Stimulated activated CD8-positive, alpha-beta memory T cell treated with anti-CD3 and anti-CD28 coated beads, Interleukin-15, amount 100 ng/mL, for 1 hour (primary cell): ENCODE data around the gene ROGDI.
A peak's percentile ranks its signal among the peaks of the same experiment; 100 is the strongest.

Experiments used
- DNase-seq: peaks from one replicate; pipeline ENCODE4 v3.0.0-alpha.2; 2020; ENCODE audit warnings: low read depth

ROGDI gene, protein sequence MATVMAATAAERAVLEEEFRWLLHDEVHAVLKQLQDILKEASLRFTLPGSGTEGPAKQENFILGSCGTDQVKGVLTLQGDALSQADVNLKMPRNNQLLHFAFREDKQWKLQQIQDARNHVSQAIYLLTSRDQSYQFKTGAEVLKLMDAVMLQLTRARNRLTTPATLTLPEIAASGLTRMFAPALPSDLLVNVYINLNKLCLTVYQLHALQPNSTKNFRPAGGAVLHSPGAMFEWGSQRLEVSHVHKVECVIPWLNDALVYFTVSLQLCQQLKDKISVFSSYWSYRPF

DNA sequence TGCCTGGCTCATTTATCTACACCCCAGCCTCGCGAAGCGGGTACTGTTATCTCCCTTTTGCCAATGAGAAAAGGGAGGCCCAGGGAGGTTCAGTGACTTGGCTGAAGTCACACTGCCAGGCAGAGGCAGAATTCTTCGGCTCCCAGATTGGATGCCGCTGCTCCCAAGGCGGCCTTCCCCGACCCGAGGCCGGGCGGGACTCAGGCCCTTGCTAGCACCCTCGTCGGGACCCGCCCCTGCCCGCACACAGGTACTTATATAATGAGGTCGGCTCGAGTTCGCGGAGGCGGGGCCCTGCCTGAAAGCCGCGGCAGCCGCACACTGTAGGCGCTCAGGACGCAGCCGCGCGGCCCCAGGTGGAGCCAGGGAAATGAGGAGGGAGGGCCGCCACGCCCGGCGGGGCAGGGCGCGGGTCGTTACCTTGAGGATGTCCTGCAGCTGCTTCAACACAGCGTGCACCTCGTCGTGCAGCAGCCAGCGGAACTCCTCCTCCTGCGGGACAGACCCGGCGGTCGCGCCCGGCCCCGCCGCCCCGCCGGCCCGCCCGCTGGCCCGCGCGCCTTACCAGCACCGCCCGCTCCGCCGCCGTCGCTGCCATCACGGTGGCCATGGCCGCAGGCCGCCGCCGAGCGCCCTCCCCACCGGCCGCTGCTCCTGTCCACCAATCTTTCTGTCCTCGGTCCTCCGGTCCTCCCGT is at the start of gene ROGDI:
Gene ROGDI (minus strand): TSS at position 672 of the 697 bp plus-strand sequence. CDS start 62 bp downstream, at position 610.
- peak; percentile 43 for DNase-seq

DNA sequence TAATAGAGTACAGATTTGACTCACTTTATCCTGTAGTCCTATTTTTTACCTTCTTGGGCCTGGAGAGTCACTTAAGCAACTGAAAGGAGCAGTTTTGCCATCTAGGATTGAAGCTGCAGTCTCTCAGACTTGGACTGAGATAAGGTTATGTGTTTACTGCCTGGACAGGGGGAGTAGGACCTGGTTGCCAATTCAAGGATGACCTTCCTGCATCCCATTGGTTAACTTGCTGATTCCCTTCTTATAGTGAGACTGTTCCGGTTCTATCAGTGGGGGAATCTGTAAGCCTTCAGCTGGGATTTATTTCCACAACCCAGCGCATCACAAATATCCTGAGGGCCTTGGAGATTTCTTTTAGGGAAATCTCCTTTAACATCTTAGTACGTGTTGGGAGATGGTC is 47.8 kb upstream of the ROGDI start:
- DNase-seq = no peak

DNA sequence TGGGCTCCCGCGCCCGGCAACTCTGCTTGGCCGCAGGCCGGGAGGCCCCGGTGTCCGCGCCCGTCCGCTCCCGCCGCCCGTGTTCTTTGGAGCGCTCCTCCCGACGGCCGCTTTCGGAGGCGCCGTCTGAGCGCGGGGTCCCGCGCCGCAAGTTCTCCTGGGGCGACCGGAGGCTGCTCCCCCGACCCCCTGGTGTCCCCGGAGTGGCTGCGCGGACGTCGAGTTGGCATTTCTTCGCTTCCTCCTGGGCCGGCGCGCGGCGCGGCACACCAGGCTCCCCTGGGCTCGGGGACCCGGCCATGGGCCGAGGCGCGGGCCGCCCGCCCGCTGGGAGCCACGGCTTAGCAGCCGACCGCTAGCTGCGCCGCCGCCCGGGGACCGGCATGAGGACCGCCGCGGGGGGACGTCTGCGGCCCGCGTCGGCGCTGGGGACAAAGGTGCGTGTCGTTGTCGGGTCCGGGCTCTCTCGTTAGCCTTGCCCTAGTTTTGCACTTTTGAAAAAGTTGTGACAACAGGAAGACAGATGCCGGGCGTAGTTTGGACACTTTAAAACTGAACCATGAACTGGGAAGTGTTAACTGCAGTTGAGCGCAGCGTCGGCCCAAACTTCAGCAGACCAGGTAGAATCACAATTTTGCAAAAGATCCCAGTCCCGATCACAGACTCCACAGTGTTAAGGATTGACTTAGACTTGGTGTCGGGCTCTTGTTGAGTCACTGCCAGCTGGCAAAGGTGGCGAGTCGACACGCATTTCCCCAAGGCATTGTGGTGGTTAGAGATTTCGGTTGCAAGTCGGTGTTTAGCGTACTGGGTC is 45.5 kb upstream of the ROGDI start:
- DNase-seq = no peak

DNA sequence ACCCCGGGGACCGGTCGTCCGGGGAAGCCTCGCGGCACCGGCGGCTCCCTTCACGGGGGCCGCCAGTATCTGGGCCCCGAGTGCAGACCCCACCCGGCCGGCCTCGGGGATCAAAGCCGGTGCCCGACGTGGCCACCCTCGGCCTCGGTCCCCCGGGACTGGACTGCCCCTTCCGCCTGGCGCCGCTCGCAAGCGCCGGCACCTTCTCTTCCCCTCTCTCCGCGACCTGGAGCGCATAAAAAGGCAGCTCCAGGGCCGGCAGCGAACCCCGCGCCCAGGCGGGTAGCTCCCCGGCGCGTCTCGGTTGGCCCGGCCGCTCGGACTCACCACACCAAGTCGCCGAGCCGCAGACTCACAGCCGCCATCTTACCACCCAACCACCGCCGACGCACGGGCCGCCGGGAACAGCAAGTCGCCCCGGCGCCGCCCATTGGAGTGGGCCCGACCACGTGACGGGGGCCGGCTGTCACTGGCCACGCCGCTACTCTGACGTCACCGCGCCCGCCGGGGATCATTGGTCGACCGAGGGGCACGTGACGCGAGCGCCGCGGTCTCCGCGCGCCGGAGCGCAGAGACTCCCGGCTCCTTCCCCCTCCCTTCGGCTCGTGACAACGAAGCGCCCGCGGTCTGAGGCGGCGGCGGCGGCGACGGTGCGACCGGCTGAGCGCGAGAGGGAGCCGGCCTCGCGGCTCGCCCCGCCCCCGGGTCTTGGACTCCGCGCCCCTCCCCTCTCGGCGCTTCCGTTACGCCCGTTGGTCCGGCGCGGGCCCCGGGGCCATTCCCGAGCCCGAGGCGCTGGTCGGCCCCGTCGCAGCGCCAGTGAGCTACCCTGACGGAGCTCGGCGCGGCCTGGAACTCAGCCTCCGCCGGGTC is 44.7 kb upstream of the ROGDI start, which contains the start of the genes GLYR1 and UBN1:
Gene GLYR1 (minus strand): TSS at position 388 of the 873 bp plus-strand sequence. CDS start 23 bp downstream, at position 365.
Gene UBN1 (plus strand): TSS at position 581 of the 873 bp plus-strand sequence. CDS start 5,437 bp downstream, outside the sequence.
- peak; percentile 99 for DNase-seq

DNA sequence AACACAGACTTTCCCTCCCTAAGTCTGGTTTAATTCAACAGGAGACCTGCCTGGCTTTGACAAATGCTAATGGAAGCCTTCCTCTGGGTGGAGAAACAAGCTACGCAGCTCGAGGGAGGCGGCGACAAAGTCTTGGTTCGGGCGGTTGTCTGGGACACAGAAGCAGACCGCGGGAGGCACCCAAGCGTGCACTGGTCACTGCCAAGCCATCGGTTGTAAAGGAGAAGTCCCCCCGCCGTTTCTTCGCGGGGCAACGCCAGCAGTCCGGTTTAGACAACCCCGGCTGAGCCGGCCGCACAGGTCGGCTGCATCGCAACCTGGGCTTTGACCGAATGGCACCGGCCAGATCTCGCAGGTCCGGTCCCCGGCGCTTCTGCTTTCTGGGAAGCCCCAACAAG is 44.1 kb upstream of the ROGDI start:
- DNase-seq = no peak

DNA sequence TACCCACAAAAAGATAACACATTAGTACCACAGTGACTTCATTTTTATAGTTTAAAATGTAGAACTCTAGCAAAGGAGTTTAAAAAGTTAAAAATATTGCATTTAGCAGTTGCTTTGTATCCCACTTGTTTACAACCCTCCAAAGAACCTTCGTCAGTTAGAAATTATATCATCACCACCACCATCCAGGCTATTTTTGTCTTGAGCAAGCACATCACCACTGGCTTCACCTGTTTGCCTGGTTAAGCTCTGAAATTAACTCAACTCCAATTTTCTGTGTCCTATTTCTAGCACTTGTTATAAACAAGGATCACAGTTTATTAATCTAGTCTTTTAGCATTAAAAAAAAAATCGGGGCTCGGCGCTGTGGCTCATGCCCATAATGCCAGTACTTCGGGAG is 38.6 kb upstream of the ROGDI start:
- no peak for DNase-seq

DNA sequence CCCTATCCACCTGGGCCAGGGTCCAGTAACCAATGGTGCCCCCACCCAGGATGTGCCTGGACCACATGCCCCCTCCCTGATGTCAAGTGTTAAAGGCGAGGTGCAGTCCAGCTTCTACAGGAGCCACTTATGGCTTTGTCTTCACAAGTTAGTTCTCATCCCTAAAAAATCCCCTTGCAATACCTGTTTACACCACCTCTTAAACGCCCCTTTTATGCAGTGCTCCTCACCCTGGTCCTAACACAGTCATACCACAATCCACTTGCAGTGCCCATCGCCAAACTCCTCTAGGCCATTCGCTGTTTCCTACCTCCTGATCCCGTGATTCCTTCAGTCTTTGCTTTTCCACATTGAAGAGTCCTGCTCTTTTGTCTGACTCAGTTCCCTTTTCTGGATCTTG is 37.5 kb upstream of the ROGDI start:
- no peak for DNase-seq

DNA sequence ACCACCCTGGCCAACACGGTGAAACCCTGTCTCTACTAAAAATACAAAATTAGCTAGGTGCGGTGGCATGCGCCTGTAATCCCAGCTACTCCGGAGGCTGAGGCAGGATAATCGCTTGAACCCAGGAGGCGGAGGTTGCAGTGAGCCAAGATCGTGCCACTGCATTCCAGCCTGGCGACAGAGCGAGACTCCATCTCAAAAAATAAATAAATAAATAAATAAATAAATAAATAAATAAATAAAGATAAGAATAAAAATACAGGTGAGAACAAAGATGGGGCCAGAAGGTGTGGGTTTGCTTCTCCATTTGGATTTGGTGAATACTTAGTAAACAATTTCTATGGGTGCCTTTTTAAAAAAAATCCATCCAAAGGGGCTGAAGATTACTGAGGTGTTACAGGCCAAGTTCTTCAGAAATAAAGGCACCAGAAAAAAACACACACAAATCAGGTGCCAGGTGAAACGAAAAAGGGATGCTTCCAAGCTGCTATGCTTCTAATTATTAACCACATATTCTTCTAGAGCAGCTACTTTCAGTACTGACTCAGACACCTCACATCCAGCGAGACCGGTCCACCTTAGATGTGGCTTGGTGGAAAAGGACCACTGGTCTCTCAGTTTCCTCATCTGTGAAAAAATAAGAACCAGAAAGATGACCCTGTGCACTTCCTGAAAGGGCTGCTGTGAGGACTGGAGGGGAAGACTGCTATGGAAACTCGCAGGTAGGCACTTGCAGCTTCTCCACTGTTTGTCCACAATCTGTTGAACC is 35.5 kb upstream of the ROGDI start:
- DNase-seq = no peak

DNA sequence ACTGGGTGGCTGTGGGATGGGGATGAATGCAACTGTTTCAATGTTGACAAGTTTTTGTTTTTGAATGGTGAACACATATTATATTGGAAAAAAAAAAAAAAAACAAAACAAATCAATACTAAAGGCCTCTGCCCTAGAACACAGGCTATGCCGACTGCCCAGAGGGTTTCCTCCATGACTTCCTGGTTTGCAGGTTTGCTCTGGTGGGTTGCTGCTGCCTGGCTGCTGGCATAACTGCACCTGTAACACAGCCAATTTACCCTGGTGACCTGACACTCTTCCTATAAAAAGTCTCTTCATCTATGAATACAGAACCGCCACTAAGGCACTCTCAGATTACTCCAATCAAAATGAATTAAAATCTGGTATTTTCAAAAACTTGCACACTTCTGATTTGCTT is 34.3 kb upstream of the ROGDI start:
- no peak for DNase-seq

DNA sequence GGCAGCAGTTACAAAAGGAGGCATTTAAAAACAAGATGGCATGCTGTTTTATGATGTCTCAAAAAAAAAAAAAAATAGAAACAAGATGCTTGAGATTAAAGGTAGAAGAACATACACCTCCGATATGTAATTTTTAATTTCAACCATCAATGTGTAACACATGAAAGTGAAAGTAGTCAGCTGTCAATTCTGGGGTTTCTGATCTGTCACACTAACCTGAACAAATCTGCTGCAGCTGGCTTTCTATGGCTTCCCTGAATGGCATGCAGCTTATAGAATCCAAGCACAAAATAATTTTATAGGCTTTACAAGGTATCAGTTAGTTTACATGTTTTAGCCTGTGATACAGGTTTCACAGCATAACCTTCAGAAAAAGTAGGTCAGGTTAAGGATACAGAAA is 31.2 kb upstream of the ROGDI start:
- no peak for DNase-seq

DNA sequence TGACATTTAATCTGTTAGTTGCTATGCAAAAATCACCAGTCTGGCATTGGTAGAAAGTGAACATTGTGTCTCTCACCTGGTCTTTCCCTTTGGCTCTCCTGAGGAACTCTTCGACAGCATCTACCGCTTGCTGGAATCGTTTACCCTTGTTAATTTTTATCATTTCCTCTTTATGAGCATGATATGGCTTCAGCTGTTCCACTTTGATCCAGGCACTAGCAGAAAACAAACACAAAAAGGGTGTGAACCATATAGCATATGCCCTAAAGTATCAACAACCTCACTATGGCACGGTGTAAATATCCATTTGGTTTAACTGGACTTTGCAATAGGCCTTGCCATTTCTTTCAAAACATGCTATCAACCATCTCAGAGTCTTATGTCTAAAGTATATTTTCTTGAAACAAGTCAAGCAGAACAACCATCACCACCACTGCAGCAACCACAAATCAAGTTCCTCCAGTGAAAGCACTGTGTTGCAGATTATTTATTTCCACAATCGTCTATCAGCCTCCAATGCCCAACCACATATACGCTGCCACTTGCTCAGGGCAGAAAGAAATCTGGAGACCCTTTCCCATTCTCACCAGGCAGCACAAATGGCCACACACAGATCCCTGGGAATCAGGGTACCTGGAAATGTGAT is 30.4 kb upstream of the ROGDI start:
- DNase-seq = no peak

DNA sequence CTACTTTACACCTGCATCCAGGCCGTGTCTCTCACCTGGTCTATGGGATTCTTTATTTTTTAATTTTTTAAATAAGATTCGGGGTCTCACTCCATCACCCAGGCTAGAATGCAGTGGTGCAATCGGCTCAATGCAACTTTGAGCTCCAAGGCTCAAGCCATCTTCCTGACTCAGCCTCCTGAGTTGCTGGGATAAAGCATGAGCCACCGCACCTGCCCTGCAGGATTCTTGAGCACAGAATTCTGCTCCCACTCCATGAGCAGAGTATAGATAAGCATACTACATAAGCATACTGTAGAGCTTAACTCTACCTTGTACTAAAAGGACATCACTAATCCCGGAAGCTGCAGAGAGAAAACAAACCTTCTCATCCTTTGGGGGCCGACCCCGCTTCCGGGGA is 29.2 kb upstream of the ROGDI start:
- no peak for DNase-seq

DNA sequence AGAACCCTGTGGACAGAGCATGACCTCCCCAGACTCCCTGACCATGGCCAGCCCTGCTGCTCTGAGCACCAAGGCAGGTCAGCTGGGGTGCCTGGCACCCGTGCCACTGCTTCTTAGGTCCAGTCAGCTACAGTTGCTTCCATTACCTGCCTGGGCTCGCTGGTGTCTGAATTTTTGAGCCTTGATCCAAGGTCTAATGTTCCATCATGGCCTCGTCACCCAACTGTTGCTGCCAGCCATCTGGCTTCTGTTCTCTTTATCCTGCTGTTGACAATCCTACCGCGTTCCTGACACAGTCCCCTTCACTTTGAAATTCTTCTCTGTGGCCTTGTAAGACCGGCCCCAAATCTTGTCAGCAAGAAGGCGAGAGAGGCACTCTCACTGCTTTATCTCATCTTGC is 28.0 kb upstream of the ROGDI start:
- DNase-seq = no peak

DNA sequence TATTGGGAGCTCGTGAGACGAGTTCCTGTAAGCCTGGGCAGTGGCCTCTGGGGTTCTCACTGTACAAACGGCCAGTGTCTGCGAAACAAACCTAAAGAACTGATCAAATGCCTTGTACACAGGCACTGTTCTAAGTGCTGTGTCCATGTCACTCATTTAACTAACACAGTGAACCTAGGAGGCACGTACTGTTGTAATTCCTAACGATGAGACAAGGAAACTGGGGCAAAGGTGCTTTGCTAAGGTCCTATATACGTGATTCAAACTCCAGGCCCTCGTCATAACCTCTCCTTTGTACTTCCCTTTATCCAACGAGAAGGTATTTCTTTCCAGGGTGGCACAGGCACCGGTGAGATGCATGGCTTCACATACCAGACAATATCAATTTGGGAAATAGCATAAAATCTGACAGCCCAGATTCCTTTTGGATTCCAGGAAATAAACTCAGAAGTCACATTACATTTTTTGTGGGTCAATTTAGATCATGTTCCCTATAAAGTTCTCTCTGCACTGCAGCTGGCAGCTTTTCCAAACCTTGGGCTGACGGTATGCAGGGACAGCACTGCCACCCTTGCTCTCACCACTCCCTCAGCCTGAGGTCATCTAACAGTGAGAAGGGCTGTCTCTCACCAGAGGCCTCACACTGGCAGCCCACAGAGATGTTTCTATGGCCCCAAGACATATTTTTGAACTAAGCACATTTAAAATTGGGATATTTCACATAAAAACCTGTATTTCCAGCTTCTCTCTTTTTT is 26.3 kb upstream of the ROGDI start:
- DNase-seq = no peak

DNA sequence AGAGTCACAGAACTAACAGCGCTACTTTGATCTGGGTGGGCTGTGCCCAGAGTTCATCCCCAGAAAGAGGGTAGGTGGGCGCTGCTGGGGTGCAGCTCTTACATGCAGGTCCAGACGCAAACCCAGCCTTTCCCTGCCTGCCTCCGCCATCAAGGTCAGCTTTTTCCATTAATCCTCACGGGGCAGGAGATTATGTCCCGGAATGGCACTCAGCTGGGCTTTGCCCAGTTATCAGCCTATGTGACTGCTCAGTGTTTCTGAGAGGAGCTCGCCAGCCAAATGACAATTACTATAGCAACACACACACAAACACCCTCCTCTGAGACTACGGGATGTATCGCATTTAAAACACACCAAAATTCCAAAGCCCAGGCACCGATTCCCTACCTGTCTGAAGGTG is 24.5 kb upstream of the ROGDI start:
- DNase-seq = no peak

DNA sequence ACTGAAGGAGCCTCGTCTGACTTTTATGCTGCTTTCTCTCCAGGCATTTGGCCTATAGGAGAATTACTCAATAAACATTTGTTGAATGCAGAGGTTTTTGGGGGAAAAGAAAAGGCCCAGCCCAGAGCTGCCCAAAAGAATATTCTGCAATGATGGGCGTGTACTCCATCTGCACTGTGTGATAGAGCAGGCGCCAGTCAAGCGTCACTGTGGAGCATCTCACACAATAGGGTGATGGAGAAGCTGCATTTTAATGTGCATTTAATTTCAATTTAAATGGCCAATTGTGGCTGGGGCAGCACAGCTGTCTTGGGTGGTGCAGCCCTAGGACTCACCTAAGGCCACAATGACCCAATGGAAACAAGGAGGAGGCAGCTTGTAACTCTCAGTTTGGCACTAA is 24.1 kb upstream of the ROGDI start:
- no peak for DNase-seq

DNA sequence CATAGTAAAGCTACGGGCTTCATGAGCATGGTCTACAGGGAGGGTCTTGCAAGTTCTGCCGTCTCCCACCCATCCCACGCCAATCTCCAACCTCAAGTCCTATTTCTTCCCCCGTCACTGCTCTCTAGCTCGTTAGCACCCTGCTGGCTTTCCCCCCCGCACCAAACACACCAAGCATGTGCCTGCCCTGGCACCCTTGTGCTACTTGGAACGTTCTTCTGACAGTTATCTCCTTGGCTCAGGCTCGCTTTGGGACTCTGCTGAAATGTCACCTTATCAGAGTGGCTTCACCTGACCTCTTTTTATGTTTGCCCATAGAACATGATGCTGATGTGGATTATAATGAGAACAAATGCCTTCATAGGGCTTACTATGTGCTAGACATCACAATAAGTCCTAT is 22.8 kb upstream of the ROGDI start:
- DNase-seq = no peak

DNA sequence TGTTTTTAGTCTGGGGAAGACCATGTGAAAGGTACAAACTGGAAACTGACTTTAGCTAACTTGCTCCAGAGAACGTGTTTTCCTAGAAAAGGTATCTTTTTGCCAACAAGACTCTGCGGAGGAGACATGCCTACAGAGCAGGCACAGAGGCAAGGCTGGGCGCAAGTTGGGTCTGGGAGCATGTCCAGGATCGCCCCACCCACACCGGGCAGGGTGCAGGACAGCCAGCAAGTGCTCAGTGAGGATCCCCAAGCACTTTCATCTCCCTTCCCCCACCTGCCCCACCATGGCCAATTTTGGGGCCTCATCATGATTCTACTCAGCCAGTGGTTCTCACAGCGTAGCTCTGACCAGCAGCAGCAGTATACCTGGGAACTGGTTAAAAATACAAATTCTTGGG is 18.2 kb upstream of the ROGDI start:
- DNase-seq = no peak

DNA sequence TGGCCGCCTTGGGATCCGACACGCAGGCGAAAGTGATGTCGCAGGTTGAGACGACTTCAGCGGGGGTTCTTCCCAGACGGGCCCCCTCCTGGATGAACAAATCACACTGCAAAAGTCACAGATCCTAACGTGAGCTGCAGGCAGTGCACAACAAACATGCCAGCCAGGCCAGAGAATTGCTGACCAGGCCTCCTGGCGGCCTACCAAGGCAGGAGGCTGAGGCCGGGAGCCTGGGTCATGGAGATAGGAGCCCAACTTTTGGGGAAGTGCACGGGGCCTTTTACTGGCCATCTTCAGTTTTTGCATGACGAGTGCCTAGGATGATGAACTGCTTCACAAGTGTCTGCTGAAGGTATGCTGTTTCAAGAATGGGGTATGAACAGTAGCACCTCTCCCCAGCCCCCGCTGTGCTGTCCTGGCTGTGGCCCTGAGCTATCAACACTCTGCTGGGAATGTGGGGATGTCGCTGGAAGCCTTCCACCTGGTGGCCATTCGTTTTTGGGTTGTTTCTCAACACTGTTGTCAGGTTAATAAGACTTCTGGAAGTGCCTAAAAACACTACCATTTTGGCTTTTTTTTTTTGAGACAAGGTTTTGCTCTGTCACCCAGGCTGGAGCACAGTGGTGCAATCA is 12.2 kb upstream of the ROGDI start:
- DNase-seq = no peak
